Fibroblast of villous mesenchyme (primary cell): ENCODE measurements around the gene DCAF8. TPM values are rescaled to one million over a fixed set of nuclear protein-coding genes. Genes with fewer than 3 reads are reported as not detected.

Source experiments
- DNase-seq: peaks from one replicate; pipeline ENCODE4 v3.0.0-alpha.2; 2010; ENCODE audit warnings: low read depth
- H3K4me3 ChIP-seq: 2 replicates; pipeline ENCODE4 v1.5.1; 2011; ENCODE audit warnings: low read depth, mild to moderate bottlenecking, low read length
- total RNA-seq: library from RNA; depleted of rRNA; stranded (reverse); fragments of >200 nt; gene quantifications from 2 replicates; pipeline ENCODE4 v1.2.3, GENCODE V29; 2012
- TF ChIP-seq, protein P1 (sequence below): IDR thresholded peaks from 2 replicates; pipeline ENCODE4 v1.5.1; 2012; ENCODE audit warnings: low read depth, mild to moderate bottlenecking, low read length; ENCODE audit not compliant: insufficient read depth

The DCAF8 gene
- total RNA-seq, 1 donor = 75.1 TPM

DNA sequence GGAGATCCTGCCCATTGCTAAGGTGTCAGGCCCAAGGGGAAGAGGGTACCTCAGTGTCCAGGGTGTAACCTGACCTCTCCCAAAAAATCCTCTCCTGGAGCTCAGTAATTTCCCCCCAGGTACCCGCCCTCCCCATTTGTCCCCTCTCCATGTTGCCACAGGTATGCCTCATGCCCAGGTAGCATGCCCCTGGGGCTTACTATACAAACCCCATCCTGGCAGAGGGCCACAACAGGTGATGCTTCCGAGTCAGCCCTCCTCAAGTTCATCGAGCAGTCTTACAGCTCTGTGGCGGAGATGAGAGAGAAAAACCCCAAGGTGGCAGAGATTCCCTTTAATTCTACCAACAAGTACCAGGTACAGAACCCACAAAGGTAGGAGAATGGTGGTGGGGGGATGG lies 95.3 kb downstream of the DCAF8 start:
- no peak for DNase-seq

DNA sequence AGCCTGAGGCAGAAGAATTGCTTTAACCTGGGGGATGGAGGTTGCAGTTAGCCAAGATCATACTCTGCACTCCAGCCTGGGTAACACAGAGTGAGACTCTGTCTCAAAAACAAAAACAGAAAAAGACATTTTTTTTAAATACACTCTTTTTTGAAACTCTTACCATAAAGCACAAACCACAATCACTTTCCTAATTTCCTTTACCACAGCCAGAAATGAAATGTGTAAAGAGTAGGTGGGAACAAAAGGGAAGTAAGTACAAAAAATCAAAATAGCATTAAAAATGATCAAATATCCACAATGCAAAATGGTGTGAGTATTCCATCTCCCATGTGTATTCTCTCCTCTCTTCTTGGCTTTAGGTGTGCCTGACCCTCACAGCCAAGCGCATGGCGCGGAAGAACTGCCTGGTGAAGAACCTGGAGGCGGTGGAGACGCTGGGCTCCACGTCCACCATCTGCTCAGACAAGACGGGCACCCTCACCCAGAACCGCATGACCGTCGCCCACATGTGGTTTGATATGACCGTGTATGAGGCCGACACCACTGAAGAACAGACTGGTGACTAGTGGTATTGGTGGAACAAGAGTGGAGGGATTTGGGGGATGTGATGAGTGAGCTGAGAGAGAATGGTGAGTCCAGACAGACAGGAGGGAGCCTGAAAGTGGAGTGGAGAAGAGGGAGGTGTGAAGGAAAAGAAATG lies 96.0 kb downstream of the DCAF8 start:
- DNase-seq = no peak
- TF ChIP-seq, protein P1, sequence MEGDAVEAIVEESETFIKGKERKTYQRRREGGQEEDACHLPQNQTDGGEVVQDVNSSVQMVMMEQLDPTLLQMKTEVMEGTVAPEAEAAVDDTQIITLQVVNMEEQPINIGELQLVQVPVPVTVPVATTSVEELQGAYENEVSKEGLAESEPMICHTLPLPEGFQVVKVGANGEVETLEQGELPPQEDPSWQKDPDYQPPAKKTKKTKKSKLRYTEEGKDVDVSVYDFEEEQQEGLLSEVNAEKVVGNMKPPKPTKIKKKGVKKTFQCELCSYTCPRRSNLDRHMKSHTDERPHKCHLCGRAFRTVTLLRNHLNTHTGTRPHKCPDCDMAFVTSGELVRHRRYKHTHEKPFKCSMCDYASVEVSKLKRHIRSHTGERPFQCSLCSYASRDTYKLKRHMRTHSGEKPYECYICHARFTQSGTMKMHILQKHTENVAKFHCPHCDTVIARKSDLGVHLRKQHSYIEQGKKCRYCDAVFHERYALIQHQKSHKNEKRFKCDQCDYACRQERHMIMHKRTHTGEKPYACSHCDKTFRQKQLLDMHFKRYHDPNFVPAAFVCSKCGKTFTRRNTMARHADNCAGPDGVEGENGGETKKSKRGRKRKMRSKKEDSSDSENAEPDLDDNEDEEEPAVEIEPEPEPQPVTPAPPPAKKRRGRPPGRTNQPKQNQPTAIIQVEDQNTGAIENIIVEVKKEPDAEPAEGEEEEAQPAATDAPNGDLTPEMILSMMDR = no peak
- no peak overlapping the region for H3K4me3 ChIP-seq

More for the DNA sequence above, 95.3 kb downstream of the DCAF8 start:
- TF ChIP-seq, protein P1 = no peak
- H3K4me3 ChIP-seq = no peak overlapping the region

Other genes starting within 250 kb of the DCAF8 start
- 4.2 and 6.0 TPM in 2 replicates for gene PIGM, start 230.6 kb downstream of the DCAF8 start, total RNA-seq
- under 0.01 TPM in 1 of 2 replicates, not detected in the other for gene KCNJ10, start 192.4 kb downstream of the DCAF8 start, total RNA-seq
- gene KCNJ9, start 181.0 kb downstream of the DCAF8 start, total RNA-seq = not detected in 2 replicates
- 13.9 and 14.7 TPM in 2 replicates for gene IGSF8, start 163.9 kb downstream of the DCAF8 start, total RNA-seq
- not detected in 2 replicates for gene ATP1A2, start 146.8 kb downstream of the DCAF8 start, total RNA-seq
- not detected in 2 replicates for gene ATP1A4, start 110.9 kb downstream of the DCAF8 start, total RNA-seq
- not detected in 2 replicates for gene CASQ1, start 72.0 kb downstream of the DCAF8 start, total RNA-seq
- 118 and 138 TPM in 2 replicates for gene PEA15, start 57.2 kb downstream of the DCAF8 start, total RNA-seq
- gene PEX19, start 22.6 kb upstream of the DCAF8 start, total RNA-seq = 39.6 and 51.0 TPM in 2 replicates
- 295 and 322 TPM in 2 replicates for gene COPA, start 80.7 kb upstream of the DCAF8 start, total RNA-seq
- 109 and 165 TPM in 2 replicates for gene NCSTN, start 80.8 kb upstream of the DCAF8 start, total RNA-seq
- gene NHLH1, start 104.5 kb upstream of the DCAF8 start, total RNA-seq = under 0.01 TPM in 1 of 2 replicates, not detected in the other
- not detected in 2 replicates for gene VANGL2, start 138.0 kb upstream of the DCAF8 start, total RNA-seq